OCI-LY7 (cell line): ENCODE data around the gene SNAP25. TPM values are rescaled to one million over a fixed set of nuclear protein-coding genes. Genes with fewer than 3 reads are reported as not detected.

Experiments used
- BruUV-seq: library from RNA; stranded (reverse); fragments of 400-500 nt; replicated peaks from 2 replicates; lab custom pipeline; 2021; lab: Mats Ljungman, UMichigan
- CTCF ChIA-PET: fragments of 300-600 bp; sonication (Branson Sonifier 250); formaldehyde crosslinking; loops from one replicate; lab custom pipeline; 2022; ENCODE audit warnings: antibody characterized with exemption; ENCODE audit not compliant: unreplicated experiment; lab: Charles Lee
- POLR2A ChIA-PET: fragments of 300-600 bp; sonication (Branson Sonifier 250); formaldehyde crosslinking; loops from one replicate; lab custom pipeline; 2022; ENCODE audit warnings: antibody characterized with exemption; lab: Charles Lee
- DNase-seq: peaks from one replicate; pipeline ENCODE4 v3.0.0-alpha.2; 2015; ENCODE audit warnings: low spot score
- H2AFZ ChIP-seq: fragments of 200-600 bp; sonication (generic), shearing (Covaris generic); 2 replicates; pipeline ENCODE4 v1.6.1; 2014; ENCODE audit warnings: mild to moderate bottlenecking, antibody characterized with exemption, low read length, moderate library complexity
- H3K27ac ChIP-seq: fragments of 200-600 bp; sonication (generic); 2 replicates; pipeline ENCODE4 v1.5.1; 2014; ENCODE audit warnings: mixed run types, low read depth, mild to moderate bottlenecking, moderate library complexity, low read length, inconsistent platforms; ENCODE audit not compliant: poor library complexity, severe bottlenecking
- H3K36me3 ChIP-seq: fragments of 200-600 bp; sonication (generic); 2 replicates; pipeline ENCODE4 v1.6.1; 2014; ENCODE audit warnings: mild to moderate bottlenecking, antibody characterized with exemption, low read length, moderate library complexity, mixed read lengths; ENCODE audit not compliant: insufficient read depth
- H3K4me1 ChIP-seq: fragments of 200-600 bp; sonication (generic); 2 replicates; pipeline ENCODE4 v1.5.1; 2014; ENCODE audit warnings: mild to moderate bottlenecking, low read length; ENCODE audit not compliant: insufficient read depth, poor library complexity, severe bottlenecking
- H3K4me2 ChIP-seq: fragments of 200-600 bp; sonication (generic); 2 replicates; pipeline ENCODE4 v1.6.1; 2014; ENCODE audit warnings: mild to moderate bottlenecking, low read length
- H3K4me3 ChIP-seq: fragments of 200-600 bp; sonication (generic); 2 replicates; pipeline ENCODE4 v1.5.1; 2014; ENCODE audit warnings: mild to moderate bottlenecking, low read depth, low read length; ENCODE audit not compliant: poor library complexity, severe bottlenecking
- H3K79me2 ChIP-seq: fragments of 200-600 bp; sonication (generic); 2 replicates; pipeline ENCODE4 v1.6.1; 2016; ENCODE audit warnings: low read depth, mild to moderate bottlenecking, low read length, moderate library complexity, mixed read lengths; ENCODE audit not compliant: insufficient read depth
- H3K9me2 ChIP-seq: fragments of 200-600 bp; sonication (generic); 2 replicates; pipeline ENCODE4 v1.6.1; 2016; ENCODE audit warnings: mild to moderate bottlenecking, low read length, mixed read lengths; ENCODE audit not compliant: insufficient read depth
- H3K9me3 ChIP-seq: fragments of 200-600 bp; sonication (generic); 2 replicates; pipeline ENCODE4 v1.6.1; 2014; ENCODE audit warnings: mild to moderate bottlenecking, mixed run types, low read length, mixed read lengths
- H4K20me1 ChIP-seq: fragments of 200-600 bp; sonication (generic); 2 replicates; pipeline ENCODE4 v1.6.1; 2014; ENCODE audit warnings: mild to moderate bottlenecking, antibody characterized with exemption, low read length, moderate library complexity, mixed read lengths; ENCODE audit not compliant: insufficient read depth
- CTCF ChIP-seq: fragments of 200-600 bp; sonication (generic); conservative IDR thresholded peaks from 2 replicates; pipeline ENCODE4 v1.5.1; 2014; ENCODE audit warnings: mild to moderate bottlenecking, antibody characterized with exemption, low read length, moderate library complexity, mixed read lengths
- EZH2phosphoT487 ChIP-seq: fragments of 200-600 bp; sonication (generic); IDR thresholded peaks from 2 replicates; pipeline ENCODE4 v1.6.1; 2018; ENCODE audit warnings: low read depth, borderline replicate concordance, mild to moderate bottlenecking, mixed run types, antibody characterized with exemption, low read length, moderate library complexity, mixed read lengths
- intact Hi-C: fragments of 100-400 bp; cut with micrococcal nuclease; formaldehyde crosslinking; loops from one replicate; pipeline ENCODE4 v1.10.0; 2022; ENCODE audit not compliant: unreplicated experiment
- total RNA-seq, 2 experiments: library from RNA; depleted of rRNA in 1 of 2; stranded (reverse); fragments of >200 nt in 1 of 2; shearing (Covaris generic) in 1 of 2; gene quantifications; 2 replicates each; pipeline ENCODE4 v1.2.3, GENCODE V29; 2014 to 2022

The SNAP25 gene
- total RNA-seq, 2 experiments from 2014 or later, result not detected

- H3K4me3 ChIP-seq, result no peak overlapping the region
- ChIA-PET POLR2A (interaction anchor here (0.5 to 1.8 kb wide), 2 partner anchors 10 to 72 kb away, joined by 3 to 7 read pairs; no protein-coding TSS in a partner anchor), CTCF (no interaction called here)
- intact Hi-C loops, result no loop called here
- no peaks in the 10 kb centered on the region for H3K9me2 ChIP-seq
- H3K9me3 ChIP-seq, result no peaks in the 10 kb centered on the region
- H3K27ac ChIP-seq, result no peak overlapping the region
- no peaks in the 10 kb centered on the region for H3K36me3 ChIP-seq
- BruUV-seq, result no TSS peak
- no peaks in the 10 kb centered on the region for H3K4me1 ChIP-seq
- no peaks in the 10 kb centered on the region; the same call in 1 of the 2 replicates for H4K20me1 ChIP-seq
- no peaks in the 10 kb centered on the region for H3K79me2 ChIP-seq
- no peak for TF ChIP-seq CTCF
- no peak overlapping the region for H2AFZ ChIP-seq
- no peak for DNase-seq
- no peak overlapping the region for H3K4me2 ChIP-seq
Measured at GRCh38 chr20:10271494-10272219, 53.0 kb downstream of the SNAP25 start.

- H3K9me3 ChIP-seq, result no peaks in the 10 kb centered on the region
- no peak for TF ChIP-seq CTCF
- no peak for TF ChIP-seq EZH2phosphoT487
- no peak overlapping the region for H3K27ac ChIP-seq
- POLR2A ChIA-PET, result no interaction called here
- CTCF ChIA-PET, result no interaction called here
- DNase-seq, result no peak
- H4K20me1 ChIP-seq, result no peaks in the 10 kb centered on the region
- H3K9me2 ChIP-seq, result no peaks in the 10 kb centered on the region
- H3K79me2 ChIP-seq, result no peaks in the 10 kb centered on the region
- no TSS peak for BruUV-seq
- no peak overlapping the region for H2AFZ ChIP-seq
- H3K4me3 ChIP-seq, result no peak overlapping the region
- H3K4me2 ChIP-seq, result no peak overlapping the region
- no peaks in the 10 kb centered on the region for H3K36me3 ChIP-seq
- intact Hi-C loops, result no loop called here
- H3K4me1 ChIP-seq, result no peaks in the 10 kb centered on the region
Measured at GRCh38 chr20:10276878-10277580, 58.4 kb downstream of the SNAP25 start.

- Histone ChIP-seq H2AFZ (no peak overlapping the region), H3K4me3 (no peak overlapping the region), H3K9me3 (no peaks in the 10 kb centered on the region), H3K27ac (no peak overlapping the region), H3K79me2 (no peaks in the 10 kb centered on the region), H3K9me2 (no peaks in the 10 kb centered on the region), H3K4me2 (no peak overlapping the region), H3K4me1 (no peaks in the 10 kb centered on the region), H4K20me1 (no peaks in the 10 kb centered on the region), H3K36me3 (no peaks in the 10 kb centered on the region)
- TF ChIP-seq CTCF, result no peak
- TF ChIP-seq EZH2phosphoT487, result no peak
- no peak for DNase-seq
- ChIA-PET CTCF (no interaction called here), POLR2A (no interaction called here)
- intact Hi-C loops, result no loop called here
- no TSS peak for BruUV-seq
Measured at GRCh38 chr20:10277616-10278015, 59.0 kb downstream of the SNAP25 start.
